K562 (cell line): ENCODE results near the gene RTL10. TPM values are rescaled to one million over a fixed set of nuclear protein-coding genes. Genes with fewer than 3 reads are reported as not detected.
A peak's percentile ranks its signal among the peaks of the same experiment; 100 is the strongest.

ENCODE experiments used
- ATAC-seq: fragments of 200-7000 bp; cut with Tn5 transposase; 3 replicates; pipeline ENCODE4 v1.9.1; 2020; ENCODE audit warnings: moderate library complexity
- BruUV-seq: library from RNA; stranded (reverse); fragments of 400-500 nt; replicated peaks from 2 replicates; lab custom pipeline; 2021; lab: Mats Ljungman, UMichigan
- CTCF ChIA-PET: fragments of 300-600 bp; formaldehyde crosslinking; extraction: SDS; loops from one replicate; lab custom pipeline; 2021; ENCODE audit warnings: low intra/inter-chr PET ratio; lab: Yijun Ruan, JAX
- POLR2A ChIA-PET: fragments of 300-600, 350-650 bp; sonication (Branson Sonifier 250); formaldehyde crosslinking; extraction: SDS; loops from one replicate; lab custom pipeline; 2021; ENCODE audit warnings: antibody characterized with exemption, inconsistent platforms; lab: Yijun Ruan, JAX
- DNase-seq, 4 experiments: peaks; one replicate each; pipeline versions ENCODE4 v3.0.0 to v3.0.0-alpha.2; 2011 to 2018; ENCODE audit warnings: low spot score in 3 of 4, mixed read lengths in 3 of 4; ENCODE audit errors: extremely low read depth in 1 of 4
- FAIRE-seq: peaks from 2 replicates; lab custom pipeline; 2011; peaks lifted over from hg19 to GRCh38; lab: Jason Lieb, UNC
- H2AFZ ChIP-seq: 2 replicates; pipeline ENCODE4 v1.6.0; 2011; ENCODE audit warnings: low read depth, low read length, control low read depth, inconsistent platforms
- H3K27ac ChIP-seq: fragments of 200-600 bp; 3 replicates; pipeline ENCODE4 v1.8.0; 2011; ENCODE audit warnings: low read depth, mild to moderate bottlenecking, control low read depth, inconsistent platforms, low read length, moderate library complexity, mixed read lengths; ENCODE audit errors: extremely low read depth
- H3K27me3 ChIP-seq, 2 experiments: fragments of 300-600 bp in 1 of 2; 2 replicates in 1 of 2; 3 replicates in 1 of 2; pipeline versions ENCODE4 v1.6.0 to v1.8.0; 2011; ENCODE audit warnings: inconsistent platforms in 2 of 2, low read length in 2 of 2, mild to moderate bottlenecking in 1 of 2, mixed read lengths in 1 of 2, moderate library complexity in 1 of 2; ENCODE audit not compliant: control insufficient read depth in 2 of 2, insufficient read depth in 2 of 2
- H3K36me3 ChIP-seq: fragments of 300-600 bp; 3 replicates; pipeline ENCODE4 v1.8.0; 2011; ENCODE audit warnings: mild to moderate bottlenecking, low read length, inconsistent platforms; ENCODE audit not compliant: control insufficient read depth, insufficient read depth
- H3K4me1 ChIP-seq, 2 experiments: fragments of 200-600 bp in 1 of 2; replicated peaks in 1 of 2; 2 replicates in 1 of 2; 3 replicates in 1 of 2; pipeline versions ENCODE4 v1.5.1 to v1.8.0; 2011; ENCODE audit warnings: inconsistent platforms in 2 of 2, low read length in 2 of 2, mild to moderate bottlenecking in 1 of 2, mixed read lengths in 1 of 2, moderate library complexity in 1 of 2; ENCODE audit not compliant: control insufficient read depth in 2 of 2, insufficient read depth in 2 of 2
- H3K4me2 ChIP-seq: 2 replicates; pipeline ENCODE4 v1.6.1; 2011; ENCODE audit warnings: low read length, control low read depth, inconsistent platforms, mixed read lengths; ENCODE audit not compliant: insufficient read depth
- H3K4me3 ChIP-seq: fragments of 200-600 bp; sonication (generic), shearing (Covaris generic); 2 replicates; pipeline ENCODE4 v1.5.1; 2016; ENCODE audit warnings: control low read depth, inconsistent platforms
- H3K79me2 ChIP-seq: fragments of 200-600 bp; 3 replicates; pipeline ENCODE4 v1.8.0; 2011; ENCODE audit warnings: low read length, inconsistent platforms; ENCODE audit not compliant: control insufficient read depth, insufficient read depth
- H3K9ac ChIP-seq, 2 experiments: 2 replicates each; pipeline versions ENCODE4 v1.6.0 to v1.6.1; 2011; ENCODE audit warnings: low read depth in 2 of 2, low read length in 2 of 2, control low read depth in 1 of 2, inconsistent platforms in 1 of 2, mild to moderate bottlenecking in 1 of 2, mixed read lengths in 1 of 2; ENCODE audit not compliant: insufficient read depth in 1 of 2
- H3K9me1 ChIP-seq: one replicate; pipeline ENCODE4 v1.6.0; 2011; ENCODE audit warnings: inconsistent platforms, mild to moderate bottlenecking, low read length, moderate library complexity; ENCODE audit not compliant: control insufficient read depth, insufficient read depth
- H3K9me3 ChIP-seq: replicated peaks from 2 replicates; pipeline ENCODE4 v1.5.1; 2011; ENCODE audit warnings: low read depth, low read length, inconsistent platforms; ENCODE audit not compliant: control insufficient read depth, insufficient read depth
- H4K20me1 ChIP-seq: replicated peaks from 2 replicates; pipeline ENCODE4 v1.6.1; 2011; ENCODE audit warnings: low read length, inconsistent platforms, mixed read lengths; ENCODE audit not compliant: control insufficient read depth, insufficient read depth
- MCM3 ChIP-seq: fragments of 450-650 bp; IDR thresholded peaks from 2 replicates; pipeline ENCODE4 v1.6.1; 2016
- ZFPM2 ChIP-seq: fragments of 250-450 bp; sonication (Bioruptor Pico); IDR thresholded peaks from 2 replicates; pipeline ENCODE4 v1.5.1; 2022; ENCODE audit warnings: mild to moderate bottlenecking
- ZNF76 ChIP-seq: fragments of 250-450 bp; sonication (Bioruptor Pico); IDR thresholded peaks from 2 replicates; pipeline ENCODE4 v1.4.0; 2020; ENCODE audit warnings: mild to moderate bottlenecking, moderate library complexity, borderline replicate concordance
- WGBS: fragments of 100-300 bp; shearing (Covaris generic); methylation state at CpG from one replicate; pipeline ENCODE4 v1.1.6; 2016; ENCODE audit warnings: low coverage, mixed read lengths; ENCODE audit not compliant: insufficient coverage; ENCODE audit errors: missing lambda C conversion rate; 5-methylcytosine and 5-hydroxymethylcytosine counted together
- in situ Hi-C: fragments of 300-500 bp; cut with MboI; formaldehyde crosslinking; loops from 4 replicates; pipeline ENCODE4 v1.15.0; 2018; ENCODE audit warnings: inconsistent platforms, mixed read lengths
- intact Hi-C: fragments of 100-400 bp; cut with micrococcal nuclease; formaldehyde crosslinking; loops from 2 replicates; pipeline ENCODE4 v1.14.2; 2022
- polyA plus RNA-seq, 8 experiments: library from polyadenylated mRNA; depleted of rRNA in 4 of 8; stranded (reverse) in 5 of 8; unstranded in 3 of 8; fragments of >200 nt; fragmentation: Nextera tagmentation in 2 of 8; fragmentation: Illumina TruSeq in 1 of 8; extraction: Ambion mirVana in 2 of 8; extraction: Trizol in 1 of 8; gene quantifications; 2 replicates each; pipeline versions ENCODE4 v1.2.1 to v1.2.3, GENCODE V29; 2011 to 2014; ENCODE audit warnings: inconsistent platforms in 1 of 8, missing spikeins in 1 of 8
- total RNA-seq, 7 experiments: library from RNA; depleted of rRNA in 6 of 7; stranded (reverse); fragments of >200 nt in 6 of 7; fragmentation: Illumina TruSeq in 2 of 7; extraction: Trizol in 2 of 7; gene quantifications; 2 replicates each; pipeline versions ENCODE4 v1.2.1 to v1.2.3, GENCODE V29; 2011 to 2021; ENCODE audit warnings: low replicate concordance in 1 of 7
- TF ChIP-seq, protein P1 (sequence below): fragments of 450-650 bp; IDR thresholded peaks from 2 replicates; pipeline ENCODE4 v1.6.1; 2016; ENCODE audit warnings: mild to moderate bottlenecking
- TF ChIP-seq, protein P2 (sequence below): fragments of 200-600 bp; sonication (generic); IDR thresholded peaks from one replicate; pipeline ENCODE4 v1.6.1; 2012; ENCODE audit warnings: mild to moderate bottlenecking, low read depth, low read length, inconsistent platforms
- TF ChIP-seq, protein P3 (sequence below), 2 experiments: fragments of 450-650 bp in 1 of 2; sonication (generic) in 1 of 2; formaldehyde crosslinking; conservative IDR thresholded peaks; 2 replicates each; pipeline versions ENCODE4 v1.4.0 to v1.8.1; 2020 to 2022; ENCODE audit warnings: mild to moderate bottlenecking in 1 of 2, missing genetic modification reagents in 1 of 2

Gene RTL10
- total and polyA plus RNA-seq, 9 of the 15 experiments (the other 6 are each of a cell fraction or from before 2014, with no cell fraction given), result 19.8 to 75.5 (median 32.5) TPM

DNA sequence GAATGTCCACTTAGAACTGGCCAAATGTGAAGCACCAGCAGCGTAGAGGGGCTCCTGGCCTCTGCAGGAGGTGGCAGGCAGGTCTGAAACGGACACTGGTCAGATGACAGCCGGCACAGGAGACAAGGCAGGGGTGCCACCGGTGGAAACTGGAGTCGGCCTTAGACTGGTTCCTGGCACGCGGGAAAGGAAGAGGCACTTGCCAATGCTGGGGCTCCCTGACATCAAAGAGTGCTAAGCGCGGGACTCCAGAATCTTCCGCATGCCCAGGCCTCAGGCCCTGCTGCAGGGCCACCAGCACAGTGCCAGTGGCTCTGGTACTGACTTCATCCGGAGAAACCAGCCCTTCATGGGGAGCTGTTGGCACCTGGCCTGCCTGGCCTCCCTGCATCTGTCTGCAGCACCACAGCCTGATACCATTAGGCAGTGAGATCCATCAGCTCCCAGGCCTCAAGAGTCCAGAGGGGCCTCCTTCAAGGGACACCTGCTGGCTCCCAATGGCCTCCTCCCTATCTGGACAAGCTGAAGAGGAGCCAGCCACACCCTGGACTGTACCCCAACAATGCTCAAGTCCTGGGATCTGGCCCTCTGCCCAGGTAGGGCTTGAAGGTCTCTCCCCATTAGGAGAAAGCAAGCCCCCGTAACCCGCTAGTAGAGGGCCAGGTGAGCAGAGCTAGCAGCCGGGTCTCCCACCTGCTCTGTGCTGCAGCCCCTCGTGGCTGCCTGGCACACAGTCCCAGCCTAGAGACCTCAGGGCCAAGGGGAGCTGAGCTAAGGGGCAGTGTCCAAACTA lies 29.7 kb upstream of the RTL10 start:
- no peak for DNase-seq
- no peaks in the 10 kb centered on the region for H3K79me2 ChIP-seq
- CTCF ChIA-PET, result no interaction called here
- H3K9me3 ChIP-seq, result no peaks in the 10 kb centered on the region
- intact Hi-C loops (no loop called here), in situ Hi-C loops (no loop called here)
- WGBS, result 69% methylated on average over 15 of the region's 15 CpGs
- no peak overlapping the region for H3K4me3 ChIP-seq
- H3K9ac ChIP-seq, result peak overlapping the region in 1 of 2 experiments; percentile 47; a peak in 1 of 4 replicates
- H3K4me1 ChIP-seq, result peaks cover 5 to 68% of the 10 kb centered on the region in 2 experiments
- ATAC-seq, result no peak
- no peak overlapping the region for H3K4me2 ChIP-seq
- H3K27ac ChIP-seq, result no peak overlapping the region
- POLR2A ChIA-PET, result interaction anchor here (0.6 to 11.1 kb wide), 8 partner anchors 10 to 170 kb away, joined by 3 to 141 read pairs (median 4); no protein-coding TSS in a partner anchor
- no peaks in the 10 kb centered on the region for H3K9me1 ChIP-seq
- peaks cover 38% of the 10 kb centered on the region for H4K20me1 ChIP-seq
- H3K36me3 ChIP-seq, result no peaks in the 10 kb centered on the region
- no peak for FAIRE-seq
- no peak overlapping the region for H2AFZ ChIP-seq
- BruUV-seq, result no TSS peak
- H3K27me3 ChIP-seq, result peaks cover 0 to 9% of the 10 kb centered on the region in 2 experiments; a peak in 1 of 5 replicates
- TF ChIP-seq MCM3, result no peak
- TF ChIP-seq, protein P1, sequence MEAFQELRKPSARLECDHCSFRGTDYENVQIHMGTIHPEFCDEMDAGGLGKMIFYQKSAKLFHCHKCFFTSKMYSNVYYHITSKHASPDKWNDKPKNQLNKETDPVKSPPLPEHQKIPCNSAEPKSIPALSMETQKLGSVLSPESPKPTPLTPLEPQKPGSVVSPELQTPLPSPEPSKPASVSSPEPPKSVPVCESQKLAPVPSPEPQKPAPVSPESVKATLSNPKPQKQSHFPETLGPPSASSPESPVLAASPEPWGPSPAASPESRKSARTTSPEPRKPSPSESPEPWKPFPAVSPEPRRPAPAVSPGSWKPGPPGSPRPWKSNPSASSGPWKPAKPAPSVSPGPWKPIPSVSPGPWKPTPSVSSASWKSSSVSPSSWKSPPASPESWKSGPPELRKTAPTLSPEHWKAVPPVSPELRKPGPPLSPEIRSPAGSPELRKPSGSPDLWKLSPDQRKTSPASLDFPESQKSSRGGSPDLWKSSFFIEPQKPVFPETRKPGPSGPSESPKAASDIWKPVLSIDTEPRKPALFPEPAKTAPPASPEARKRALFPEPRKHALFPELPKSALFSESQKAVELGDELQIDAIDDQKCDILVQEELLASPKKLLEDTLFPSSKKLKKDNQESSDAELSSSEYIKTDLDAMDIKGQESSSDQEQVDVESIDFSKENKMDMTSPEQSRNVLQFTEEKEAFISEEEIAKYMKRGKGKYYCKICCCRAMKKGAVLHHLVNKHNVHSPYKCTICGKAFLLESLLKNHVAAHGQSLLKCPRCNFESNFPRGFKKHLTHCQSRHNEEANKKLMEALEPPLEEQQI, result no peak
- no peak for TF ChIP-seq ZNF76 (CRISPR knock-in tag)
- TF ChIP-seq, protein P2, sequence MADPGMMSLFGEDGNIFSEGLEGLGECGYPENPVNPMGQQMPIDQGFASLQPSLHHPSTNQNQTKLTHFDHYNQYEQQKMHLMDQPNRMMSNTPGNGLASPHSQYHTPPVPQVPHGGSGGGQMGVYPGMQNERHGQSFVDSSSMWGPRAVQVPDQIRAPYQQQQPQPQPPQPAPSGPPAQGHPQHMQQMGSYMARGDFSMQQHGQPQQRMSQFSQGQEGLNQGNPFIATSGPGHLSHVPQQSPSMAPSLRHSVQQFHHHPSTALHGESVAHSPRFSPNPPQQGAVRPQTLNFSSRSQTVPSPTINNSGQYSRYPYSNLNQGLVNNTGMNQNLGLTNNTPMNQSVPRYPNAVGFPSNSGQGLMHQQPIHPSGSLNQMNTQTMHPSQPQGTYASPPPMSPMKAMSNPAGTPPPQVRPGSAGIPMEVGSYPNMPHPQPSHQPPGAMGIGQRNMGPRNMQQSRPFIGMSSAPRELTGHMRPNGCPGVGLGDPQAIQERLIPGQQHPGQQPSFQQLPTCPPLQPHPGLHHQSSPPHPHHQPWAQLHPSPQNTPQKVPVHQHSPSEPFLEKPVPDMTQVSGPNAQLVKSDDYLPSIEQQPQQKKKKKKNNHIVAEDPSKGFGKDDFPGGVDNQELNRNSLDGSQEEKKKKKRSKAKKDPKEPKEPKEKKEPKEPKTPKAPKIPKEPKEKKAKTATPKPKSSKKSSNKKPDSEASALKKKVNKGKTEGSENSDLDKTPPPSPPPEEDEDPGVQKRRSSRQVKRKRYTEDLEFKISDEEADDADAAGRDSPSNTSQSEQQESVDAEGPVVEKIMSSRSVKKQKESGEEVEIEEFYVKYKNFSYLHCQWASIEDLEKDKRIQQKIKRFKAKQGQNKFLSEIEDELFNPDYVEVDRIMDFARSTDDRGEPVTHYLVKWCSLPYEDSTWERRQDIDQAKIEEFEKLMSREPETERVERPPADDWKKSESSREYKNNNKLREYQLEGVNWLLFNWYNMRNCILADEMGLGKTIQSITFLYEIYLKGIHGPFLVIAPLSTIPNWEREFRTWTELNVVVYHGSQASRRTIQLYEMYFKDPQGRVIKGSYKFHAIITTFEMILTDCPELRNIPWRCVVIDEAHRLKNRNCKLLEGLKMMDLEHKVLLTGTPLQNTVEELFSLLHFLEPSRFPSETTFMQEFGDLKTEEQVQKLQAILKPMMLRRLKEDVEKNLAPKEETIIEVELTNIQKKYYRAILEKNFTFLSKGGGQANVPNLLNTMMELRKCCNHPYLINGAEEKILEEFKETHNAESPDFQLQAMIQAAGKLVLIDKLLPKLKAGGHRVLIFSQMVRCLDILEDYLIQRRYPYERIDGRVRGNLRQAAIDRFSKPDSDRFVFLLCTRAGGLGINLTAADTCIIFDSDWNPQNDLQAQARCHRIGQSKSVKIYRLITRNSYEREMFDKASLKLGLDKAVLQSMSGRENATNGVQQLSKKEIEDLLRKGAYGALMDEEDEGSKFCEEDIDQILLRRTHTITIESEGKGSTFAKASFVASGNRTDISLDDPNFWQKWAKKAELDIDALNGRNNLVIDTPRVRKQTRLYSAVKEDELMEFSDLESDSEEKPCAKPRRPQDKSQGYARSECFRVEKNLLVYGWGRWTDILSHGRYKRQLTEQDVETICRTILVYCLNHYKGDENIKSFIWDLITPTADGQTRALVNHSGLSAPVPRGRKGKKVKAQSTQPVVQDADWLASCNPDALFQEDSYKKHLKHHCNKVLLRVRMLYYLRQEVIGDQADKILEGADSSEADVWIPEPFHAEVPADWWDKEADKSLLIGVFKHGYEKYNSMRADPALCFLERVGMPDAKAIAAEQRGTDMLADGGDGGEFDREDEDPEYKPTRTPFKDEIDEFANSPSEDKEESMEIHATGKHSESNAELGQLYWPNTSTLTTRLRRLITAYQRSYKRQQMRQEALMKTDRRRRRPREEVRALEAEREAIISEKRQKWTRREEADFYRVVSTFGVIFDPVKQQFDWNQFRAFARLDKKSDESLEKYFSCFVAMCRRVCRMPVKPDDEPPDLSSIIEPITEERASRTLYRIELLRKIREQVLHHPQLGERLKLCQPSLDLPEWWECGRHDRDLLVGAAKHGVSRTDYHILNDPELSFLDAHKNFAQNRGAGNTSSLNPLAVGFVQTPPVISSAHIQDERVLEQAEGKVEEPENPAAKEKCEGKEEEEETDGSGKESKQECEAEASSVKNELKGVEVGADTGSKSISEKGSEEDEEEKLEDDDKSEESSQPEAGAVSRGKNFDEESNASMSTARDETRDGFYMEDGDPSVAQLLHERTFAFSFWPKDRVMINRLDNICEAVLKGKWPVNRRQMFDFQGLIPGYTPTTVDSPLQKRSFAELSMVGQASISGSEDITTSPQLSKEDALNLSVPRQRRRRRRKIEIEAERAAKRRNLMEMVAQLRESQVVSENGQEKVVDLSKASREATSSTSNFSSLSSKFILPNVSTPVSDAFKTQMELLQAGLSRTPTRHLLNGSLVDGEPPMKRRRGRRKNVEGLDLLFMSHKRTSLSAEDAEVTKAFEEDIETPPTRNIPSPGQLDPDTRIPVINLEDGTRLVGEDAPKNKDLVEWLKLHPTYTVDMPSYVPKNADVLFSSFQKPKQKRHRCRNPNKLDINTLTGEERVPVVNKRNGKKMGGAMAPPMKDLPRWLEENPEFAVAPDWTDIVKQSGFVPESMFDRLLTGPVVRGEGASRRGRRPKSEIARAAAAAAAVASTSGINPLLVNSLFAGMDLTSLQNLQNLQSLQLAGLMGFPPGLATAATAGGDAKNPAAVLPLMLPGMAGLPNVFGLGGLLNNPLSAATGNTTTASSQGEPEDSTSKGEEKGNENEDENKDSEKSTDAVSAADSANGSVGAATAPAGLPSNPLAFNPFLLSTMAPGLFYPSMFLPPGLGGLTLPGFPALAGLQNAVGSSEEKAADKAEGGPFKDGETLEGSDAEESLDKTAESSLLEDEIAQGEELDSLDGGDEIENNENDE, result peak; percentile 53
- no peak for TF ChIP-seq ZFPM2 (CRISPR knock-in tag)
- TF ChIP-seq, protein P3, sequence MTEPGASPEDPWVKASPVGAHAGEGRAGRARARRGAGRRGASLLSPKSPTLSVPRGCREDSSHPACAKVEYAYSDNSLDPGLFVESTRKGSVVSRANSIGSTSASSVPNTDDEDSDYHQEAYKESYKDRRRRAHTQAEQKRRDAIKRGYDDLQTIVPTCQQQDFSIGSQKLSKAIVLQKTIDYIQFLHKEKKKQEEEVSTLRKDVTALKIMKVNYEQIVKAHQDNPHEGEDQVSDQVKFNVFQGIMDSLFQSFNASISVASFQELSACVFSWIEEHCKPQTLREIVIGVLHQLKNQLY (CRISPR knock-in tag; conservative IDR thresholded peaks at IDR 0.05), result 0 out of 4 replicates have a peak, but pooled peaks of 1 of the 2 experiments have one; percentile 16
